Gastroesophageal sphincter (tissue), 3 donors: ENCODE measurements around the gene MAU2.
"Not testable (repeated sequence)": the region's sequence is repeated elsewhere in the genome, so short reads cannot be mapped to it uniquely, and the experiment has no call there.

Experiments used
- CTCF ChIP-seq, 4 experiments: fragments of 200-600 bp in 2 of 4; fragments of 450-650 bp in 2 of 4; sonication (generic) in 1 of 4; IDR thresholded peaks; one replicate each; pipeline ENCODE4 v1.5.1; 2017 to 2019; ENCODE audit warnings: antibody characterized with exemption in 4 of 4, mild to moderate bottlenecking in 2 of 4, moderate library complexity in 2 of 4
- EP300 ChIP-seq: sonication (generic); formaldehyde crosslinking; IDR thresholded peaks from one replicate; pipeline ENCODE4 v1.6.1; 2017; ENCODE audit warnings: antibody characterized with exemption, mild to moderate bottlenecking
- POLR2A ChIP-seq, 2 donors: fragments of 450-650 bp; IDR thresholded peaks; one replicate each; pipeline ENCODE4 v1.6.1; 2017; ENCODE audit warnings: antibody characterized with exemption in 2 of 2, mild to moderate bottlenecking in 2 of 2, moderate library complexity in 1 of 2
- POLR2AphosphoS5 ChIP-seq: sonication (generic); formaldehyde crosslinking; IDR thresholded peaks from one replicate; pipeline ENCODE4 v1.6.1; 2017; ENCODE audit warnings: antibody characterized with exemption

GRCh38 chr19:19380316-19380715, 59.7 kb downstream of the MAU2 start:
- not testable (repeated sequence) for TF ChIP-seq POLR2A (IDR thresholded peaks at IDR 0.05); CTCF (IDR thresholded peaks at IDR 0.05); POLR2AphosphoS5; EP300
